Epidermal melanocyte (primary cell): ENCODE results near the gene TRIM51G.
"Not testable (repeated sequence)": the region's sequence is repeated elsewhere in the genome, so short reads cannot be mapped to it uniquely, and the experiment has no call there.

Experiments used
- DNase-seq: peaks from one replicate; pipeline ENCODE4 v3.0.0; 2011; ENCODE audit warnings: low spot score; ENCODE audit not compliant: insufficient read length

Gene TRIM51G, protein sequence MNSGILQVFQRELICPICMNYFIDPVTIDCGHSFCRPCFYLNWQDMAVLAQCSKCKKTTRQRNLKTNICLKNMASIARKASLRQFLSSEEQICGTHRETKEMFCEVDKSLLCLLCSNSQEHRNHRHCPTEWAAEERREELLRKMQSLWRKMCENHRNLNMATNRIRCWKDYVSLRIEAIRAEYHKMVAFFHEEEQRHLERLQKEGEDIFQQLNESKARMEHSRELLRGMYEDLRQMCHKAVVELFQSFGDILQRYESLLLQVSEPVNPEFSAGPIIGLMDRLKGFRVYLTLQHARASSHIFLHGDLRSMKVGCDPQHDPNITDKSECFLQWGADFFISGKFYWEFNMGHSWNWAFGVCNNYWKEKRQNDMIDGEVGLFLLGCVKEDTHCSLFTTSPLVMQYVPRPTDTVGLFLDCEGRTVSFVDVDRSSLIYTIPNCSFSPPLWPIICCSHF

DNA sequence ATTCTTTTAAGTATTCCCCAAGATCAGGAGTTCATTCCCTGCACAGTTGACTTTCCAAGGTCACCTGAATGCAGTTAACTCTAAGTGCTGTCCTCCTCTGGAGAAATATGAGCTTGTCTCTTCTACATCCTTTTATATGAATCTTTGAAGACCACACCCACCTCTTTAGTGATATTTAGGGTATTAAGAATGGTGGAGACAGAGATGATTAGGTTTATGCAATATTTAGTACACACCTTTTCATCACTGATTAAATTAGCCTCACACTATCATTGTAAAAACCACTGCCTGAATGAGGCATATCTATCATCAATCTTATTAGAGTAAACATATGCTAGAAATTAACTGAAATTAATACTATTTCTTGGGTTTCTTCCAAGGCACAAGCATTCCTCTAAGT is at the start of gene TRIM51G:
TRIM51G (minus strand) TSS at position 101 of the 400 bp plus-strand sequence. CDS start 2,190 bp downstream, outside the sequence.
- not testable (repeated sequence) for DNase-seq

DNA sequence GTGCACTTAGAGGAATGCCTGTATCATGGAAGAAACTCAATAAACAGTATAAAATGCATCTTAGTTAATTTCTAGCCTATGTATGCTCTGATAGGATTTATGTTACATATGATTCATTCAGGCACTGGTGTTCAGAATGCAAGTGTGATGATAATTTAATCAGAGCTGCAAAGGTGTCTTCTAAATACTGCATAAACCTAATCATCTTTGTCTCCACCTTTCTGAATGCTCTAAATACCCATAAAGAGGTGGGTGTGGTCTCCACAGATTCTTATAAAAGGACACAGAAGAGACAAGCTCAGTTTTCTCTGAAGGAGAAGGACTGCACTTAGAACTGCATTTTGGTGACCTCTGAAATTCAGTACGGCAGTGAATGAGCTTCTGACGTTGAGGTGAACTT is 44.8 kb upstream of the TRIM51G start, which contains the start of gene TRIM49B:
TRIM49B (plus strand) TSS at position 301 of the 400 bp plus-strand sequence. CDS start 2,777 bp downstream, outside the sequence.
- not testable (repeated sequence) for DNase-seq

DNA sequence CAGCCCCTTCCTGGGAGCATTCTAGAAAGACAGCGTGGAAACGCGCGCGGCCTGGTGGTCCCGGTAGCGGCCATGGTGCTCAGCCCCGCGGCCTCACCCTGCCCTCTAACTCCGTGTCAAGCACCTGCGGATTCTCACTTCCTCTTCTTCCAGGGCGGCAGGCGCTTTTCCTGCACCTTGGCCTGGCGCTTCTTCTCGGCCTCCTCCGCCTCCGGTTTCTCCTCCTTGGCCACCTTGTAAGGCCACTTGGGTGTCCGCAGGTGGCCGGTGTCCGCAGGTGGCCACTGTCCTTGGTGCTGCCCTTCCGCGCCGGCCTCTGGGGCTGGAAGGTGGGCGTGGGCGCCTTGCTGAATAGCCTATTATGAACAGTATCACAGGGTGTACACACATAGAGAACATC is 15.1 kb downstream of the TRIM51G start:
- not testable (repeated sequence) for DNase-seq

DNA sequence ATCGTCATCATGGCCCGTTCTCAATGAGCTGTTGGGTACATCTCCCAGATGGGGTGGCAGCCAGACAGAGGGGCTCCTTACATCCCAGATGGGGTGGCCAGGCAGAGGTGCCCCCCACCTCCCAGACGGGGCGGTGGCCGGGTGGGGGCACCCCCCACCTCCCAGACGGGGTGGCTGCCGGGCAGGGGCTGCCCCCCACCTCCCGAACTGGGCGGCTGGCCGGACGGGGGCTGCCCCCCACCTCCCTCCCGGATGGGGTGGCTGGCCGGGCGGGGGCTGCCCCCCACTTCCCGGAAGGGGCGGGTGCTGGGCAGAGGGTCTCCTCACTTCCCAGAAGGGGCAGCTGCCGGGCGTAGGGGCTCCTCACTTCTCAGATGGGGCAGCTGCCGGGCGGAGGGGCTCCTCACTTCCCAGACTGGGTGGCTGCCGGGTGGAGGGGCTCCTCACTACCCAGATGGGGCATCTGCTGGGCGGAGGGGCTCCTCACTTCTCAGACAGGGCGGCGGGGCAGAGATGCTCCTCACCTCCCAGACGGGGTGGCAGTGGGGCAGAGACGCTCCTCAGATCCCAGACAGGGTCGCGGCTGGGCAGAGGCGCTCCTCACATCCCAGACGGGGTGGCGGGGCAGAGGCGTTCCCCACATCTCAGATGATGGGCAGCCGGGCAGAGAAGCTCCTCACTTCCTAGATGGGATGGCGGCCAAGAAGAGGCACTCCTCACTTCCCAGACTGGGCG is 28.2 kb downstream of the TRIM51G start:
- not testable (repeated sequence) for DNase-seq

DNA sequence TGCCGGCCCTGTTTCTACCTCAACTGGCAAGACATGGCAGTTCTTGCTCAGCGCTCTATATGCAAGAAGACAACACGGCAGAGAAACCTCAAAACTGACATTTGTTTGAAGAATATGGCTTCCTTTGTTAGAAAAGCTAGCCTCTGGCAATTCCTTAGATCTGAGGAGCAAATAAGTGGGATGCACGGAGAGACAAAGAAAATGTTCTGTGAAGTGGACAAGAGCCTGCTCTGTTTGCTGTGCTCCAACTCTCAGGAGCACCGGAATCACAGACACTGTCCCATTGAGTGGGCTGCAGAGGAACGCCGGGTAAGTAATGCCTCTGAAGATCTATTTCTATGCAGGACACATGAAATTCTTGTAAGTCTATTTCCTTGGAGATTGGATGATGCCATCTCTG is 37.9 kb downstream of the TRIM51G start:
- not testable (repeated sequence) for DNase-seq
